Bronchial epithelial cell (primary cell): ENCODE results near the gene SLC12A8. TPM values are rescaled to one million over a fixed set of nuclear protein-coding genes. Genes with fewer than 3 reads are reported as not detected.

Experiments
- DNase-seq: peaks from one replicate; pipeline ENCODE4 v3.0.0-alpha.2; 2010; ENCODE audit warnings: low read depth
- FAIRE-seq: peaks from 2 replicates; lab custom pipeline; 2011; peaks lifted over from hg19 to GRCh38; lab: Jason Lieb, UNC
- H3K27me3 ChIP-seq: 2 replicates; pipeline ENCODE4 v1.5.1; 2011; ENCODE audit warnings: low read length; ENCODE audit not compliant: control insufficient read depth, insufficient read depth
- H3K36me3 ChIP-seq: 2 replicates; pipeline ENCODE4 v1.5.1; 2011; ENCODE audit warnings: low read length; ENCODE audit not compliant: control insufficient read depth, insufficient read depth
- H3K4me3 ChIP-seq: 2 replicates; pipeline ENCODE4 v1.5.1; 2011; ENCODE audit warnings: mild to moderate bottlenecking, low read depth, low read length, control low read depth
- CTCF ChIP-seq: IDR thresholded peaks from 2 replicates; pipeline ENCODE4 v1.5.1; 2011; ENCODE audit warnings: mild to moderate bottlenecking, moderate library complexity, low read length, control low read depth, inconsistent platforms; ENCODE audit not compliant: insufficient read depth, severe bottlenecking
- total RNA-seq: library from RNA; depleted of rRNA; stranded (reverse); fragments of >200 nt; gene quantifications from 2 replicates; pipeline ENCODE4 v1.2.1, GENCODE V29; 2014

The SLC12A8 gene
- total RNA-seq, 1 donor from 2014 or later, result 19.2 TPM

- no peak for DNase-seq
- no peaks in the 10 kb centered on the region for H3K27me3 ChIP-seq
- no peak overlapping the region for H3K4me3 ChIP-seq
- FAIRE-seq, result no peak
- TF ChIP-seq CTCF, result no peak
- H3K36me3 ChIP-seq, result no peaks in the 10 kb centered on the region
Observed at GRCh38 chr3:125156456-125156855, 56.1 kb downstream of the SLC12A8 start.

GRCh38 chr3:125154800-125155269, 57.7 kb downstream of the SLC12A8 start:
- TF ChIP-seq CTCF, result no peak
- Histone ChIP-seq H3K4me3 (no peak overlapping the region), H3K27me3 (no peaks in the 10 kb centered on the region), H3K36me3 (no peaks in the 10 kb centered on the region)
- FAIRE-seq, result no peak
- DNase-seq, result no peak

- TF ChIP-seq CTCF, result no peak
- Histone ChIP-seq H3K4me3 (no peak overlapping the region), H3K27me3 (no peaks in the 10 kb centered on the region), H3K36me3 (no peaks in the 10 kb centered on the region)
- DNase-seq (no peak), FAIRE-seq (no peak)
Observed at GRCh38 chr3:125154110-125154509, 58.4 kb downstream of the SLC12A8 start.

GRCh38 chr3:125152951-125153350, 59.6 kb downstream of the SLC12A8 start:
- H3K4me3 ChIP-seq, result no peak overlapping the region
- no peak for TF ChIP-seq CTCF
- no peaks in the 10 kb centered on the region for H3K36me3 ChIP-seq
- no peak for DNase-seq
- H3K27me3 ChIP-seq, result no peaks in the 10 kb centered on the region
- no peak for FAIRE-seq

- FAIRE-seq (no peak), DNase-seq (no peak)
- no peak for TF ChIP-seq CTCF
- Histone ChIP-seq H3K27me3 (no peaks in the 10 kb centered on the region), H3K4me3 (no peak overlapping the region), H3K36me3 (no peaks in the 10 kb centered on the region)
Observed at GRCh38 chr3:125151916-125152315, 60.6 kb downstream of the SLC12A8 start.

GRCh38 chr3:125151442-125151817, 61.1 kb downstream of the SLC12A8 start:
- no peak overlapping the region for H3K4me3 ChIP-seq
- H3K36me3 ChIP-seq, result no peaks in the 10 kb centered on the region
- FAIRE-seq, result no peak
- no peak for TF ChIP-seq CTCF
- no peak for DNase-seq
- no peaks in the 10 kb centered on the region for H3K27me3 ChIP-seq
